Measurements from ENCODE around the gene HGD.

GRCh38 chr3:120622870-120623726 lies 58.9 kb downstream of the HGD start:
- TF ChIP-seq CTCF (IDR thresholded peaks at IDR 0.05) (peak in 3 of 6 experiments; percentile 8 to 25 (median 24)), POLR2A (IDR thresholded peaks at IDR 0.05) (no peak)
